LoVo (cell line): ENCODE results near the gene HNF1B.
"Not testable (repeated sequence)": the region's sequence is repeated elsewhere in the genome, so short reads cannot be mapped to it uniquely, and the experiment has no call there.

Source experiments
- DNase-seq: peaks from one replicate; pipeline ENCODE4 v3.0.0-alpha.2; 2016; ENCODE audit warnings: low spot score

Gene HNF1B

DNA sequence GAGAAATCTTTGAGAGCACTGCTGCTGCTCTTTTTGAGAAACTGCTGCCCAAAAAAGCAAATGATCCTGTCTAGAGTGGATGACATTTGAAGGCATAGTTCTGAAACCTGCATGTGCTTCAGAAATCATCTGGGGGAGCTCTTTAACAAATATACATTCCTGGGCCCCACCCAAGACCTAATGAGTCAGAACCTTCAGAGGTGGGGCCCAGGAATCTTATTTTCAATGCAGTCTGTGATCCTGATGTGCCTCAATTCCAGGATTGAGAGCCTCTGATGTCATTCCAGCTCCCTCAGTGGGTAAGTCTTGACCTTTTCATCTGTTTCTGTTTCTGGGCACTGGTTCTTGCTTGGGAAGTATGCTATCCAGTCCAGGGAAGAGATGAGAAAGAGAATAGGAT is 42.3 kb downstream of the HNF1B start:
- DNase-seq, result peak; percentile 76

DNA sequence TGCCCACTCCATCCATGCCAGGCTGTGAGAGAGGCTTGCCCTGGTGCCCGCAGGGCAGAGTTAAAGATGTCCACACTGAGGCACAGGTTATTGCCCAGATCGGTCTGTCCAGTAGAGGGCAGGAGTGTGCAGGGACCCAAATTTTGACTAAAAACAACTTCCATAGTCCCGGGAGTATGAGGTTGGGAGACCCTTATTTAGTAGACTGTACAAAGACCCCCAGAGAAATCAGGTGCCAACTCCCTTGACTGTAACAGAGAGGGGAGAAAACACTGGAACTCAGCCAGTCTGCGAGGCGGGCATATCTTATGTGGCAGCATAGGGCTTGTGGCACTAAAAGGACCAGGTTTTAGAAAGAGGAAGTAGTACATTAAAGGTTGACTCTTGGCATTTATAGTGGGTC is 43.4 kb downstream of the HNF1B start:
- no peak for DNase-seq

DNA sequence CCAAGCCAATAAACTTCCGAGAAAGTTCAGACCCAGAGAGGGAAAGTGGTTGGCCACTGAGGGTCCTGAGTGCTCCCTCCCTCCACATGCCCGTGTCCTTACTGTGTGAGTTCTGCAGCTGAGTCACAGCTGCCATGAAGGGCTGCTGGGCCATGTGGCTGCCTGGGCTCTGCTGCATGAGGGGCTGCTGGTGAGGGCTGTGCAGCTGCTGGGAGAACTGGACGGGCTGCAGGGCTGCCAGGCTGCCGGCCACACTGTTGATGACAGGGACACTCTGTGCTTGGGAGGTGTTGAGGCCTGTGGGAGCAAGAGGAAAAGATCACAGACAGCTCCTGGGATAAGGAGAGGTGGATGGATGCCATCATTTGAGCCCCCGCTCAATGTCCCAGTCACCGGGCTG is 44.0 kb downstream of the HNF1B start:
- no peak for DNase-seq

DNA sequence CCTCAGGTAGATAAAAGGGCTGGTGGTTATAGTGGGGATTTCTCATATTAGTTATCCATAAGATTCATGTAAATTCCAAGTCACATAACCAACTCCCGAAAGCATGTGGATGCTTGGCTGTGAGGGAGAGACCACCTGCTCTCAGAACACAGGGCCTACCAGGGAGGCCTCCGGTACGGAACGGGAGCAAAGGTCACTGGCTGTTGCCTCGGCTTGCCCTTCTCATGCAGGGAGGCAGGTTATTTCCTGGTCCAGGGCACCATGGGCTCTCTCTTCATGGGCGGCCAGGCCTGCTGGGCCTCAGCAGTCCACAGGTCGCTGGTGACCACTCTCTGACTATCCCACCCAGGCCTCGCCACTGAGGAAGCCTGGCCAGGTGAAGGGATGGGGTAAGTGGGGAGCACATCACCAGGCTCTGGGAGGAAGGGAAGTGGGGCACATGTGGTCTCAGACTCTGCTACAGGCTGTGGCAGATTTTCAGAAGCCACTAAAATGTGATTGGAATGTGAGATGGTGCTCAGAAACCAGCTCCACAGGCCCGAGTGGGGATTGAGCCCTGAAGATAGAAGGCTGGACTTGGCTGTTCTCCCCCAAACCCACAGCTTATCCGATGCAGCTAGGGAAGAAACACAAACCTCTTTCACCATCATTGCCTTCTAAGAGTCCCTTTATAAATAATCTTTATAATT is 45.4 kb downstream of the HNF1B start:
- DNase-seq, result no peak

DNA sequence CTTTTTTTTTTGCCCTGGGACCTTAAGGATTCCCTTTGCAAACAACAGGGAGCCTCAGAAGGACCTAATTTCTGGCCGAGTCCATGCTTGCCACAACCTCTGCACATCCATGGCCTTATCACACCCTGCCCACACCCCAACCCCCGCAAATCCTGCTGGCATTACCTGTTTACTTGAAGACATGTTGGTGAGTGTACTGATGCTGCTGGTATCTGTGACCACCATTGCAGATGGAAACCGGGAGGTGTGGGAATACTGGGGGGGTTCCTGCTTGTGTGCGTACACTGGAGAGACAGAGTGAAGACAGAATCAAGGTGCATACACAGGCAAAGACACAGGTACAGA is 46.0 kb downstream of the HNF1B start:
- no peak for DNase-seq

DNA sequence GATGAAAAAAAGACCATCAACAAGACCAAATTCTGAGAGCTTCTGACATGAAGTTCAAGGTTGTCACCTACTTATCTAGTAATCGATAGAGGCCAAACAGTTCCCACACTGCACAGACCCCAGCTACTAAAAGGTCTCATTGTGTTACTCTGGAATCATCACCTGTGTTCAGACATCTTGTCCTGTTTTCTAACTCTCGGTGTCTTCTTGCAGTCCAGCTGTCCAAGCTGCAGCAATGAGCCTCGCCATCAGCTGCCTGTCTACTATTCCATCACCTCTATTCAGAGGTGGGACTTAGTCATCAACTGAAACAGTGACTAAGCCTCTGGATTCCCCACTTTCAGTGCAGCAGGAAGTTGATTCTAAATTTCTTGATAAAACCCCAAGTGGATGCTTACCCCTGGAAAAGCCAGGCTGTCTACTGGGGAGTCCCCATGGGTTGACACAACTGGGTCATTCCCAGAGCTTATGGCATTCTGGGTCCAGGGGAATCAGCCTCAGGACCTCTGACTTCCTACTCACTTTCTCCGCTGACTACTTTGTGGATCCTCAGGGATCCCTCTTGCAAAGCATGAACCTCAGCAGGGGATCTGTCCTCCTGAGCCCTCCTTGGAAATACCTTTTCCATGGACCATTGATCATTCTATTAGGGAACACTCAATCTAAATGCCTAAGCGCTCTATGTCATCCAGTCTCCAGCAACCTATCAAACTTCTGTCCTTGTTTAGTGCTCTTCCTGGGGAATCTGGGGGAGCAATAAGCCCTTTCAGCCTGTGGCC is 46.5 kb downstream of the HNF1B start:
- no peak for DNase-seq

DNA sequence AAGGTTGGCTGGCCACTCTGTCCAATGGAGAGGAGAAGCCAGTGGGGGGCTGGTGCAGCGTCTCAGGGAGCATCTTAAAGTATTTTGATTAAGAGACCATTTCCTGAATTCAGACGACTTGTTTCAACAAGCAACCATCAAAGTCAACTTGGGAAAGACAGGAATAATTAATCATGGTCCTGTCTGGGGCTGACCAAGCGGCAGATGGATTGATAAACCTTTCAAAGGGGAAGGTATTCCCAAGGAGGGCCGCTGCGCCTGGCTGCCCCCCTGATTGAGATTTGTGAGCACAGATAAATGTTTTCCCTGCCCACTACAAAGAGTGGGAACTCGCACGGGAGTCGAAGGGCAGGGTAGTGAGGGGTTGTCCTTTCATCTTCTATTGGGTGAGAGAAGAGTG is 47.5 kb downstream of the HNF1B start:
- DNase-seq, result no peak

DNA sequence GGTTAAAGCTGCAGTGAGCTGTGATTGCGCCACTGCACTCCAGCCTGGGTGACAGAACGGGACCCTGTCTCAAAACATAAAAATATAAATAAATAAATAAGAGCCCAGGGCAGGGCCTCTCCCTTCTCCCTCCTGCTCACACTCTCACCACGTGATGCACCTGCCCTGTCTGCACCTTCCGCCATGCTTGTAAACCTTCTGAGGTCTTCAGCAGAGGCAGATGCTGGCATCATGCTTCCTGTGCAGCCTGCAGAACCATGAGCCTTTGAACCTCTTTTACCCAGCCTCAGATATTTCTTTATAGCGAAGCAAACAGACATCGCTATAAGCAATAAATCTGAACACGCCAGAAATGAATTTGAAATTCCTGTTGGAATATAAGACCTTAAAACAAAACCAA is 48.5 kb downstream of the HNF1B start:
- no peak for DNase-seq

DNA sequence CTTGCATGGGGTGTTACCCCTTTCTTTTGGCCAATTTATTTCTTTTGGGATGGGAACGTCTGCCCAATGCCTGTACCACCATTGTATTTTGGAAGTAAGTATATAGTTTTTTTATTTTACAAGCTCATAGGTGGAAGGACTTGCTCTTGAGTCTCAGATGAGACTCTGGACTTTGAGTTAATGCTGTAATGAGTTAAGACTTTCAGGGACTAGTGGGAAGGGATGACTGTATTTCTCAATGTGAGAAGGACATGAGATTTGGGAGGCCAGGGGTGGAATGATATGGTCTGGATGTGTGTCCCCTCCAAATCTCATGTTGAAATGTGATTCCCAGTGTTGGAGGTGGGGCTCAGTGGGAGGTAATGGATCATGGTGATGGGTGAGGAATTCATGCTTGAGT is 49.1 kb downstream of the HNF1B start:
- no peak for DNase-seq

DNA sequence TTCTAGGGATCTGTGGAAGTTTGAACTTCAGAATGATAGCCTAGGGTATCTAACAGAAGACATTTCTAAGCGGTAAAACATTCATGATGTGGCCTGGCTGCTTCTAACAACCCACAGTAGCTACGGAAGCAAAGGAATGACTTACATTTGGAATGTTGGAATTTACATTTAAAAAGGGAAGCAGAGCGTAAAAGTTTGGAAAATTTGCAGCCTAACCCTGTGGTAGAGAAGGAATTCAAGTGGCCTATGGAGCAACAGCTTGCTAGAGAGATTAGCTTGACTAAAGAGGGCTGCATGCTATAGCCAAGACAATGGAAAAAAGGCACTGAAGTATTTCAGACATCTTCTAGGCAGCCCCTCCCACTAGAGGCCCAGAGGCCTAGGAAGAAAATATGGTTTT is 50.1 kb downstream of the HNF1B start:
- DNase-seq, result no peak

DNA sequence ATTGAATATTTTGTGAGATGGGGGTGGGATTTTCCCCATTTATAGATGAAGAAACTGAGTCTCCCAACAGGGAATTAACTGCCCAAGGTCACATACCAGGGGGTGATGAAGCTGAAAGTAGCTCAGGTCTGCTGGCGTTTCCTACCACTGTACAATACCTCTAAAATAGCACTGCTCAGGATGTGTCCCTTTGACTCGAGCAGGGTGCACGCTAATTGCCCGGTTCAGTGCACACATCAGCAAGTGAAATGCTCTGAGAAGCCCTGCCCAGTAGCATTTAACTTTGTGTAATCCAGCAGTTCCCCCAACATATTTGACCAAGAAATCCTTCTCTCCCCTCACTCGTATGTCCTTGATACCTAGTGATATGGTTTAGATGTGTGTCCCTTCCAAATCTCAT is 51.5 kb downstream of the HNF1B start:
- no peak for DNase-seq

DNA sequence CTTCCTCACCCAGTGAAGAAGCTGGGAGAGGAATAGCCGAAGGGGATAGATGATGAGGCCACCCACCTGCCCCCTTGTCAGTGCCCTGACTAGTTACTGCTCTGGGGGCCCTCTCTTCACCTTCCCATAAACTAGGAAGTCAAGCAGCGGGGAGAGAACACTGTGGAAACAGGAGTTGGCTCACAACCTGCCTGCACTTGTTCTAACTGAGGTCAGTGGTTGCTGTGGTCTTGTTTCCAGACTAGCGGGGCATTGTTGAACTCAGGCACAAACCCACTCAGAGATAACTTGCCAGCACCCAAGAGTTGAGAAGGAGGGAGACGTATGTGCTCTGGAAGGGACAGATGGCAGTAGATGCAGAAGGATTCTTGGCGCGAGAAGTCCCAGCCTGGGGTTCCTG is 53.1 kb downstream of the HNF1B start:
- DNase-seq, result no peak

DNA sequence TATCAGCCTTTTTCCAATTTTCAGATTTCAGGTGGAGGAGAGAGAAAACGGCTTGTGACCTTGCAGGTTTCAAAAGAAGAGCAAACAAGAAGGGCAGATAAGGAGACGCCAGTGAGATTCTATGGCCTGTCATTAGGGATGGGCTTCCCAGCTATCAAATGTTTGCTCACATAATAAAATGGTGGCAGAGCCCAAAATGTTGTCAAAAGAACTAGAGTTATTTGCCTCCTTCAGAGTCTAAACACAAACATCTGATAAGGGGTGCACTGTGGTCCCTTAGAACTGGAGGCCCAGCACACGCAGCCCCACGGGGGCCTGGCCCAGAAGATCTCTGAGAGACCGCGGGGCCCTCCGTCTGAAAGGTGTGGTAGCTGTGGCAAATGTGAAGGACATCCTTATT is 55.5 kb downstream of the HNF1B start:
- DNase-seq, result no peak

DNA sequence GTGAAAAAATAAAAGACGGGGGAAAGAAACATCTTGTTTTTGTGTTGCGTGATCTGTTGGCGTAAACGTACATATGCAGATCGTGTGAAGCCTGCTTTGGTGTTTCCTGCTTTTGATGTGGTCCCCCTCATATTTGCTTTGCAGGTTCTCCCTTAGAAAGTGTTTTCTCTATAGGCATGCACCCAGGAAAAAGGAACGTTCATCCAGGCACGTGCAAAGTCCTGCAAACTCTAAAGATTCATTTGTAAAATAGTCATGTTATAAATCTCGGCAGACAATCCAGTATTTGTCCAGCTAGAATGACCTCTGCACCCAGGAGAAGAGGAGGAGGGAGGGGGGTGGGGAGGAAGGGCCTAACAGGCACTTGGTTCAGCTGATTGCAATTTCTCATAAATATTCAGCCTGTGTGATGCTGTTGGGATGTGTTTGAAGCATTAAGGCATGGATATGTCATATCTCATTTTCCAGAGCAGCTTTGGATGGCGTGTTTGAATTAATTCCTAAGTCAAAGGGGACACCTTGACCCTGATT is 61.3 kb downstream of the HNF1B start:
- DNase-seq, result no peak

DNA sequence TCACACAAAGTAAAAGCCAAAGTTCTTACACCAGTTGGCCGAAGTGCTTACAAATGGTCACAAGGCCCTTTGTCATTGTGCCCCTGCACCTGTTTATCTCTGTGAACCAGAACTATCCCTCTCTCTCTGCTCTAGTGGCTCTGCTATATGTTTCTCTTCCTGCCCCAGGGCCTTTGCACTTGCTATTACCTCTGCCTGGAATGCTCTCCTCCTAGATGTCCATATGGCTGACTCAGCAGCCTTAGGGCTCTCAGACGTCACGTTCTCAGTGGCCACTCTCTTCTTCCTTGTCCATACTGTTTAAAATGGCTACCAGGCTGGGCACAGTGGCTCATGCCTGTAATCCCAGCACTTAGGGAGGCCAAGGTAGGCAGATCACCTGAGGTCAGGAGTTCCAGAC is 62.9 kb downstream of the HNF1B start:
- DNase-seq, result no peak

DNA sequence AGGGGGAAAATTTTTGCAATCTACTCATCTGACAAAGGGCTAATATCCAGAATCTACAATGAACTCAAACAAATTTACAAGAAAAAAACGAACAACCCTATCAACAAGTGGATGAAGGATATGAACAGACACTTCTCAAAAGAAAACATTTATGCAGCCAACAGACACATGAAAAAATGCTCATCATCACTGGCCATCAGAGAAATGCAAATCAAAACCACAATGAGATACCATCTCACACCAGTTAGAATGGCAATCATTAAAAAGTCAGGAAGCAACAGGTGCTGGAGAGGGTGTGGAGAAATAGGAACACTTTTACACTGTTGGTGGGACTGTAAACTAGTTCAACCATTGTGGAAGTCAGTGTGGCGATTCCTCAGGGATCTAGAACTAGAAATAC is 64.9 kb downstream of the HNF1B start:
- not testable (repeated sequence) for DNase-seq

DNA sequence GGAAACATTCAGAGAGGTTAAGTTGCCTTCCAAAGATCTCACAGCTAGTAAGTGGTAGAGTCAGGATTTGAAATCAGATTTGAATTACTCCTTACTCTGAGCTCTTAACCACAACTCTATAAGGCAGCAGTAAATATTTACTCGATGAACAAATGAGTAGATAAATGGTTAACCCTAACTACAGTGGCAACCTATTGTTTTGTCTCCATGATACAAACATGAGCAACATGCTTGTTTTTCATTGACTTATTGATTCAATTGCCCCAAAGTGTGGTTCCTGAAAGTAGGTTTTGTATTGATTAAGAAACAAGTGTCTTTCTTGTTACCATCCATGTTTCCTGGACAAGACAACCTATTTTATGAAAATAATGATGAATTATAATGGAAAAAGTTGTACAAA is 66.8 kb downstream of the HNF1B start:
- DNase-seq, result no peak

DNA sequence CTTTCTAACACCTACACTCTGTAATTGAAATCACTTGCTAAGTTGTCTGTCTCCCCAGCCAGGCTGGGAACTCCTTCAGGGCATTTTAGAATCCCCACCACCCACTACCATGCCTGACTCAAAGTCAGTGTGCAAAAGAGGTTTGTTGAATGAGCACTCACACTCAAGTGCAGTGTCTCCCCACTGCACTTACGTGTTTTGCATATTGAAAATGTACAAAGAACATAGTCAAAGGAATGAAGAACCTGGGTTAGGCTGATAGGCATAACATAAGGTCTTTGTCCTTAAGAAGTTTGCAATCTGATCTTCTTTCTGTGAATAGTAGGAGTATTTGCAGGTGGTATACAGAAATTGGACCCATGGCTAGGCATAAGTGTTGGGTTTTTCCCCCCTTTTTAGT is 67.8 kb downstream of the HNF1B start:
- no peak for DNase-seq

DNA sequence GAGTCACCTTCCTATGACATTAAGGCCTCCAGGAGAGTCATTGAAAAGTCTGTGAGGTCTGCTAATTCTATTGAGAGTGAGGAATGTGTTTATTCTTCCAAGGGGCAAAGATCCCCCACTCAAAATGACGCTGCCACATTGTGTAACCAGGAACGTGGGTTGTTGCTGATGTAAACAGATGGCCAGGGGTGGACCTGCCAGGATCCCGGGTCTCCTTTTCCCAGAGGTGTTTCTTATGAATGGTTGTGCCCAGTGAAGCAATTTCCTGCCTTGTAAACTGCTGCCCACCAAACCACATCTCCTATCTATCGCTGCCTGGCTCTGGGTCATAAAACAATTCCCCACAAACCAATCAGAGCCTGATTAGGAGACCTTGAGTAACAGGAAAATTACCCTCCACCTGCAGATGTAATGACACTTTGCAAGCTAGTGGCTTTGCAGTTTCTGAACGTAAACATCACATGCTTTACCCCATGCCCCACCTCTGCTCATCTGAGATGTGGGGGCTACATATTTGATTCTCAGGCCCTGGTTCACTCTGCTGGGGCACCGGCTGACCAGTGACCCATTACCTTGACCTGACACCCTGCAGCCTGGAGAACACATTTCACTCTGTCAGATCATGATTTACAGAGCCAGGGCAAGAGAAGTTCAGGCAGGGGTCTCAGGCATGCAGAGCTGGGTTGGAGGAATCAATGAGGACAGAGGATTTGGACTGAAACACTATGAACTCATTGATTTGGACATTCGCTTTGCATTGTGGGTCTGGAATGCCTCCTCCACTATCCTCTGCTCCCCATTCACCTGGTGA is 68.5 kb downstream of the HNF1B start:
- DNase-seq, result no peak

DNA sequence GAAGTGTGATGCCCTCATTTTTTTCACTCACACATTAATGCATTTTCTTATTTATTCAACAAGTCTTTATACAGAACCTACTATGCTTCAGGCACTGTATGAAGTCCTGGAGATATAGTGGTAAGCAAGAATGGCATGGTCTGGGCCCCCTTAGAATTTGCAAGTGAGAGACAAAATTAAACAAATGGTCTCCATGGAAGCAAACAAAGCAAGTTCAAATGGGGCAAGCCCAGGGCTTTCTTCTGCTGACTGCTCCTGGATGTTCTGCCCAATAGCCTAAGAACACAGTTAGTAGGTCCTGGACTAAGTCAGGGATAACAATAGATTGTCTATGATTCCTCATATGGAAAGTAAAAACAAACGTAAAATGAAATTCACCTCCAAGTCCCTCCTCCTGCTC is 70.3 kb downstream of the HNF1B start:
- DNase-seq, result no peak

DNA sequence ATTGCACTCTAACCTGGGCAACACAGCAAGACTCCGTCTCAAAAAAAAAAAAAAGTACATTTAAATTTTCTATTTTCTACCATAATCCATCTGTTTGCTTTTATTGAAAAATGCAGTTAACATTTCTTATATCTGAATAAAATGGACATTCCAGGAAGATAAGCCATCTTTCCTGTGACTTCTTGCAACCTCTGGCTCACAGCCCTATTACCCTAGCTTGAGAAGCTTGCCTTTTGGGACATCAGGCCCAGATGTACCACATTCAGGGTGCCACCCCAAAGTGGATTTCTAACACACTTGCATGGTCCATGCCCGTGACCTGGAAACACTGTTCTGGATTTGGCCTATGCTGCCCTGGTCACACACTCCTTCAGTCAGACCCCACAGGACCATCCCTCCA is 71.5 kb downstream of the HNF1B start:
- no peak for DNase-seq

DNA sequence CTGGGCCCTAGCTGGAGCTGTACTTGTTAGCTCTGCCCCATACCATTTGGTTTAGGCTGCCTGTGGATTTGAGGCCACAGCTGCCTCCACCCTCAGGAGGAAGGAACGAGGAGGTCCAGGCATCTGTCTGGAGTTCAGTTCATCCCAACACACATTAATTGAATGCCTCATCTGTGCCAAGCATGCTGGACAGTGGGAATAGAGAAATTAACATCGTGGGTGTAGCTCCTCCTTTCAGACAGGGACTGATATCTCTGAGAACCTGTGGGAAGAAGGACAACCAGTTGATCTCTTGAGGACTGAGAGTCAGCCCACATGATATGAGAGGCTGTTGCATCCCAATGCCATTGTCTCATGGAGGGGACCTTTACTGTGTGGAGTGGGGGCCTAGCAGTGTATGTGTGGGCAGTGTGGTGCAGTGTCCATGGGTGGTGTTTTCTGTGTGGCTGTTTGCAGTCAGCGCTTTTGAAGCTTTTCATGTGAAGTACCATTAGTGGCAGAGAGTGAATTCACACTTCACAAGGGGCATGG is 72.2 kb downstream of the HNF1B start:
- no peak for DNase-seq
